GM12873 (cell line): Measurements from ENCODE around the gene RPL15.

Experiments used
- TF ChIP-seq, protein P1 (sequence below): IDR thresholded peaks from 2 replicates; pipeline ENCODE4 v1.5.1; 2012; ENCODE audit warnings: low read depth, mild to moderate bottlenecking, moderate library complexity, low read length, control low read depth; ENCODE audit not compliant: insufficient read depth; ENCODE audit errors: missing control alignments

The RPL15 gene

DNA sequence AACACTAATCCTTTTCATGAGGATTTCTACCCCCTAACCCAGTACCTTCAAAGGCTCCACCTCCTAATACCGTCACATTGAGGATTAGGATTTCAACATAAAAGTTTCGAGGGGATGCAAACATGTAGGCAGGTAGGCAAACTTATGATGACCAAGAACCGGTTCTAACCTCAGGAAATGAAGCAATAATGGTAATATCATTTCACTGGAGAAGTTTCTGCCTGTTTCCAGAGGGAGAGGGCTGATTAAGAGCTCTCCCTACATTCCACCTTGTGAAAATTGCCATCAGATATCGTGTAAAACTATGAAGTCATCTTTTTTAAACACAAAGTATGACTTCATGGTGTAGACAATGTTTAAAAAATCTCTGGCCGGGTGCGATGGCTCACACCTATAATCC, 31.7 kb upstream of the RPL15 start:
- TF ChIP-seq, protein P1, sequence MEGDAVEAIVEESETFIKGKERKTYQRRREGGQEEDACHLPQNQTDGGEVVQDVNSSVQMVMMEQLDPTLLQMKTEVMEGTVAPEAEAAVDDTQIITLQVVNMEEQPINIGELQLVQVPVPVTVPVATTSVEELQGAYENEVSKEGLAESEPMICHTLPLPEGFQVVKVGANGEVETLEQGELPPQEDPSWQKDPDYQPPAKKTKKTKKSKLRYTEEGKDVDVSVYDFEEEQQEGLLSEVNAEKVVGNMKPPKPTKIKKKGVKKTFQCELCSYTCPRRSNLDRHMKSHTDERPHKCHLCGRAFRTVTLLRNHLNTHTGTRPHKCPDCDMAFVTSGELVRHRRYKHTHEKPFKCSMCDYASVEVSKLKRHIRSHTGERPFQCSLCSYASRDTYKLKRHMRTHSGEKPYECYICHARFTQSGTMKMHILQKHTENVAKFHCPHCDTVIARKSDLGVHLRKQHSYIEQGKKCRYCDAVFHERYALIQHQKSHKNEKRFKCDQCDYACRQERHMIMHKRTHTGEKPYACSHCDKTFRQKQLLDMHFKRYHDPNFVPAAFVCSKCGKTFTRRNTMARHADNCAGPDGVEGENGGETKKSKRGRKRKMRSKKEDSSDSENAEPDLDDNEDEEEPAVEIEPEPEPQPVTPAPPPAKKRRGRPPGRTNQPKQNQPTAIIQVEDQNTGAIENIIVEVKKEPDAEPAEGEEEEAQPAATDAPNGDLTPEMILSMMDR: no peak

DNA sequence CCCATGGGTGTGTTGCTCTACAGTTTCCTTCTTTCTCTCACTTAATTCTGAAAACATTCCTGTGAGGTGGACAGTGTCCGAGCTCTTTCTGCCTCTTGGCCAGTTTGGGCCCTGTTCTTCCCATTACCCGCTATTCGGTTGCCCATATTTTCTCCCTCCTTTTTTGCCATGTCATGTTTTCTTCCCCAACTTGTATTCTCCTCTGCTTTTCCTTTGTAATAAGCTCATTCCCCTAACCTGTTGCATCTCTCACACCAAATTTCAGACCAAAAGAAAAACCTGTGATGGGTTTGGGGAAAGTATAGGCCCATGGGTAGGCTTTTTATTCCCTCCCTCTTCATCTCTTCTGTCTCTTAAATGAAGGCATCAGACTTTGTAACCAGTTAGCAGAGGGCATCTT, 30.6 kb upstream of the RPL15 start:
- TF ChIP-seq, protein P1: no peak

DNA sequence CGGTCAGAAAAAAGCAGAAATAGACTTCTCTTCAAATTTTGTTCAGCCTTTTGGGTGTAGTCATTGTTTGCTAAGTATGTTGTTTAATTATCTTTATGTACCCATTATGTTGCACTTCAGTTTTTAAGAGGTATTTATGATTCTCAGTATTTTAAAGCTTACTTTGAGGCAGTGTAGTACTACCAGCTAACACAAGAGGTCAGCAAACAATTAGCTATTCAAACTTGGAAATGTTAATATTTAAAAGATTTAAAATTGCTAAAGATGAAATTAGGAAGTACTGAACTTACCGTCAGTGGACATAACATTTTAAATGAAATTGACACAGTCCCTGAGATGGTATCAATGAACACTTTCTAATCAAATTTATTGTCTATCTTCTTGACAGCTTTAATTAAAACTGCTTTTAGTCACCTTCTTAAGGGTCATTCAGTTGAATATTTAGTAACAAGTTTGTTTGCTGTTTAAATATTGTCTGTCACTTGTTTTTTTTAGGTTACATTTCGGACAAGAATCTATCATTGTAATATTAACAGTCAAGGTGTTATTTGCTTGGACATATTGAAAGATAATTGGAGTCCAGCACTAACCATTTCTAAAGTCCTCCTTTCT, 28.2 kb upstream of the RPL15 start:
- TF ChIP-seq, protein P1: peak; percentile 61

DNA sequence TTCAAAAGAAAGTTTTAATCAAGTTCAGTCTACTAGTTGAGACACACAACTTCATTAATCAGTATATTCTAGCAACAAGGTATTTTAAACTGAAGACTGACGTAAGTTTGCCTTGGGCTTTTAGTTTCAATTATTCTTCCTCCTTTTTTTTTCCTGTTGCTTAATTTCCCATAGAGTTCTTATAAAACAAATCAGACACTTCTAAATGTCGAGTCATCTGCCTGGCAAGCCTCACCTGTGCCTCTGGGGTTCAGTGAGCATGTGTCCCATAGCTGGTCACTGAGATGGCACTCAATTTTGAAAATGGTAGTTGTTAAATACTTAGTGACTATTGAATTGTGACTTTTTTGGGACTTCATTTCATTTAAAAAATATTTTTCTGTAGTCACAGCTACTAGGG, 27.5 kb upstream of the RPL15 start:
- TF ChIP-seq, protein P1: no peak

DNA sequence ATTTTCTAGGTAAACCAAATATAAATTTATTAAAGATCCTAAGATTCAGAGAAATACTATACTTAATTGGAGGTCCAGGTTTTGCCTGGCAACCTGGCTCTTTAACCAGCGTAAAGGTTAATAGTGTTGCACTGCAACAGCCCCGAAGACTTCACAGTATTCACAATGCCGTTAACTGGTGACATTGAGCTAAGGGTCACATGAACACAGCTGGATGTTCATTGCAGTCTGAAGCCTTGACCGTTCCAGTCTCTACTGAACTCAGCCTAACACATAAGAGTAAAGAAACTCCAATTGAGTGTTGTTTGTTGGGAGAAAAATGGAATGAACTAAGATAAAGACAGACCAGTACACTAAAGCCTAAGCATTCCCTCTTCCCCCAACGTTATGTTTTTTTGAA, 27.0 kb upstream of the RPL15 start:
- TF ChIP-seq, protein P1: no peak

DNA sequence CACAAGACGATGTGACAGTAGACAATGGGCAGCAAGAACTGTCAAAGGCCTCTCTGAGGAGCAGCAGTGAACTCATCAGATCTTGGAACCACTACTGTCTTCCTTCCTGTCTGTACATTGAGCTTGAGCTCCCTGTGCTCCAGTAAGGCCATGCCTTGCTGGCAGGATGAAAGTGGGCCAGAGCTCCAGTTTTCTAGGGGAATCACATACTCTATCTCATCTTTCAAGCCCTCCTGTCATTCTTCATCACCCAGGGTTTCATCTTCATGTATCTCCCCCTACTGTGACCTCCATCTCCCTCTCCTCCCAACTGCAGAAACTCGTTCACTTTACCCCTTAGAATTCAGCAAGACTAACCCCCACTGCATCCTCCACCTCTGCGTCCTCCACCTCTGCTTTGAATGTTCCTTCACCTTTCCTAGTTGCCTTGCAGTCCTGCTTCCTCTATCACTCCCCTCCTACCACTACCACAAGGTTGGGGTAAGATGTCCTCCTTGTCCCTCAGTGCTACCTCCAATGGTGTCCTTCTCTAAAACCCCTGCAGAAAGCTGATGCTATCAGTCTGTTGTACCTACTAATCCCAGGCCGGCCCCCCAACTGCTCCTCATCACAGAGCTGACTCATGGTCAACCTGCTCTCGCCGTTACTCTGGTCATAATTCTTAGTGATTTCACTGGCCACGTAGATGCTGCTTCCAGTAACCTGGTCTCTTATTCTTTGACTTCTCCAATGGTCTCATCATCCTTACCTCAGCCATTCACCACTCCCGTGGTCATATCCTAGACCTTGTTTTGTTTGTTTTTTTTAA, 22.5 kb upstream of the RPL15 start:
- TF ChIP-seq, protein P1: no peak

DNA sequence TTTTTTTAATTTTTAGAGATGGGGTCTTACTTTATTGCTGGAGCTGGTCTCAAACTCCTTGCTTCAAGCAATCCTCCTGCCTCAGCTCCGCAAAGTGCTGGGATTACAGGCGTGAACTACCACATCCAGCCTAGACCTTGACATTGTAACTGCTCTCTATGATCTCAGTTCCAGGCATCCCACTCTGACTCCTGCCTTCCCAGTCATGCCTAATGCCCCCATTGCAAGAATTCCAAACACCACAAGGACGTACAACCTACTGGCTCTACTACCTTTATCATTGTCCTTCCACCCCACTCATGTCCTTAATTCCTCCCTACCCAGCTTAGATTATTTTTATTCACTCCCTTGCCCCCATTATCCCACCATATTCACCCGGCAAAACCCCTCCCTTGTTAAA, 21.8 kb upstream of the RPL15 start:
- TF ChIP-seq, protein P1: no peak
